GM21381 (cell line): ENCODE measurements around the gene JDP2.

ENCODE experiments used
- ATAC-seq: cut with Tn5 transposase; IDR thresholded peaks from one replicate; pipeline ENCODE4 v1.9.1; 2021; ENCODE audit warnings: mild to moderate bottlenecking, moderate library complexity; ENCODE audit not compliant: unreplicated experiment

Gene JDP2

DNA sequence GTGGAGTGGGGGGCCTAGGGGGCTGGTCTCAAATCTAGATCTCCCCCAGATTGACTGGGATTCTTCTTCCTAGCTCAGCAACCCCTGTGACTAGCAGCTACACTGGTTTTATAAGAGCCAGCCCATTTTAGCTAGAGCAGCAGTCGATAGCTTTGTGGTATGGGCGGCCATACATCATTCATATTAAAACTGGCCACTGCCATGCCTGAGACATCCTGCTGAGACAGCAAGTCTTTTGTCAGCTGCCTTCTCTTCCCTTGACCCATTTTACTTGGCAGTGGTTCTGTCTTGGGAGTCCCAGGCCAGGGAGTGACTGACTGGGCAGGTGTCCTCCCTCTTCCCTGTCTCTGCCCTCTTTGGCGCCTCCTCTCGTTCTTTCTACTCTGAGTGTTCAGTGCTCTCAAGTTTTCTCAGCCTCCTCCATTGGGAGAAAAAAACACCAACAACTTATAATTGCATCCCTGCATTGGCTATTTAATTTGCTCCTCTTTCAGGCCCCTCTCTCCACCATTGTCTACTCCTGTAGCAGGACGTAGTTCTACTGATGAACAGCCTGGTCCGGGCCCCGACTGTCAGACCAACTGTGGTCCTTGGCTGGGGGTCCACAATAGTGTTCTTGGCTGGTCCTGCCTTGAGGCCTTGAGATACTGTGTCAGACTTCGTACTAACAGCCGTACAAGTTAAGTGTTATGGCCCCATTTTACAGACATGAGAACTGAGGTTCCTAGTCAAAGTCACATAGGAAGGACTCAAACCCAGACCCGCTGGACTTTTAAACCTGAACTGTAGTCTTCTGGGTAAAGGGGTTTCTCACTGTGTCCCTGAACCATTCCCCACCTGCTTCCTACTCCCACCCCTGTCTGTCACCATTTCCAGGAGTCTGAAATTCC lies 18.3 kb upstream of the JDP2 start:
- ATAC-seq = no peak

DNA sequence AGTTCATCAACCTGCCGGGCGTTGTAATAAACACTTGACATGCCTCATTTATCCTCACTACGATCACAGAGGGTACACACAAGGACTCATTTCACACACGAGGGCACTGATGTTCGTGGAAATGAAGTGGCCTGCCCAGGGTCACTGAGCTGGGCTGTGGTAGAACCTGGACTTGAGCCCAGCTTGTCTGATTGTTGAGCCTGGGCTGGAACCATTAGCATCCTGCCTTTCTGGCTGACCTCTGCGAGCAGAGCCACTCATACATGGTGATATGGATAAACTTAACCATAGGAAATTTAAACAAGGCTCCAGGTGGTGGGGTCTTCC lies 16.6 kb upstream of the JDP2 start:
- ATAC-seq = no peak

DNA sequence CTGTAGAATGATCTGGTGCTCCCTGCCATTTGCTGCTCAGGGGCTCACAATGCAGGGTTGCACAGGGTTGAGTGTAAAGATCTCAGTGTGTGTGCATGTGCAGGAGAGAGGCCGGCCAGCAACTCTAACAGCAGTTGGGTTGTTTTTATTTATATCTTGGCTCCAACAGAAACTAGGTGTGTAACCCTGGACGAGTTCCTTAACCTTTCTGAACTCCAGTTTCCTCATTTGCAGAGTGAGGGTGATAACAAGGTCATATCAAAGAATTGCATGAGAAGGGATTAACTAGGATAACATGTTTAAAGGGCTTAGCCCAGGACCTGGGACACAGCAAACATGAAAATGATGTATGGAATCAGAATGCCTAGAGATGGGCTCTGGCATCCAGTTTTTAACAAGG lies 14.8 kb upstream of the JDP2 start:
- ATAC-seq = no peak

DNA sequence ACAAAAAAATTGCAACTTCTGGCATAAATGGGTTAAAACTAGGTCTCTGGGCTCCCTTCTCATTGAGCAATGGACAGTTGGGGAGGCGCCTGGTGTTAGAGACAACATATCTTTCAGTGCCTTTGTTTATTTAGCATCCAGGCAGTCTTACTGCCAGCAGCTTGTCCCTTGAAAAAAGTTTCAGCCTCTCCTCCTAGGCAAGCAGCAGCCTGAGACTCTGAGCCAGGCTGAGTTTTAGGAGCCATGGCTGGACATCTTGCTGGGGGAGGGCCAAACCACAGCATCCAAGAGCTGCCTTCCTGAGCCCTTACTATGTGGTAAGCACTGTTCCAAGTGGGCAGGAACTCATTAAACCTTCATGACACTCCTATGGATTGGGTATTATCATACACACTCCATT lies 10.1 kb upstream of the JDP2 start:
- ATAC-seq = no peak

DNA sequence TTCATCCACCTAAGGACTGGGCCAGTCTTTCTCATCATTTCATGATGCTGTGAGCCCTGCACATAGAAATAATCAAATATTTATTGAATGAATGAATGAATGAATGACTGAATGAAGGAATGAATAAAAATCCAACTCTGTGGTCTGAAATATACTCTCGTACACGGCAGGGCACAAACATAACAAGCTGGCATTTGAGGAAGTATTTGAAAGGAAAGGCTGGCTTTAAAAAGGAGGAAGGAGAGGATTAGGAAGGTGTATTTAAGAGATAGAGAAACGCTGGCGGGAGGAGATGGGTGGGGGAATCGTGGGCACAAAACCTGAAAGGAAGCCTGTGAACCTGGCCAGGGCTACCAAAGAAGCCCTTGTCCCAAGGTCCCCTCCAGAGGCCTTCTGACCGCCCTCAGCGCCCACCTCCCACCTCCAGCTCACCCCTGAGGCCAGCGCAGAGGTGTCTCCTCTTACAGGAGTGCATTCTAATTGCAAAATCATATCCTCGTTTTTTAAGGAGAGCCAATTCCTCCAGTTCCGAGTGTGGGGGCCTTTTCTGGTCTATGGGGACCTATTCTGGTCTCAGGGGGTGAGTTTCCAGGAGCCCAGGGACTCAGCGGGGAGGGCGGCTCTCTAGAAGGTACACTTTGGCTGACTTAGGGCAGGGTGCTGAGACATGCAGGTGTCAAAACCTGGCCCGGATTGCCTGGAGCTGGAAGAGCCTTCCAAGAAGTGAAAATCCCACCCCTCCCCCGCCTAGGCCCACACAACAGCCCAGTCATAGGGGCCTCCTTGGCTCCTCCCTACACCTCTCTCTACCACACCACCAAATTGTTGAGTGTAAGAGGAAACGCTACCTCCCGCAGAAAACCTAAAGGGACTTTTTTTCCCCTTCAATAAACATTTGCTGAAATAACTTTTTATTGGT lies 8.7 kb upstream of the JDP2 start:
- no peak for ATAC-seq

DNA sequence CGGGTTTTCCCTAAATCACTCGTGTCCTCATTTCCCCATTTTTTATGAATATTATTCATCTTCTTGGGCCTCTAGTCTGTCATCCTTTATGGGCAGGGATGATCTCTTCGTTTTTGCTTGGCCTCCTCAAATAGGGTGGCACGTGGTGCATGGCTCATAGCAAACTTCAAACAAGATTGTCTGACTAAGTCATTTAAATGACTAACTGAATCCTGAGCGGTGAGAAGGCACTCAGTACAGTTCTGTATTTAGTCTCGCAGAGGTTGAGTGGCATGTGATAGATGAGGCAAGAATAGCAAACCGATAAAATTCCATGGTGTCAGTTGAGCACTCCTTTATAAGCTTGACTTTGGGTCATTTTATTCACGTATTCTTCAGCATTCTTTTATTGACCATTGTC lies 5.7 kb upstream of the JDP2 start:
- ATAC-seq = no peak

DNA sequence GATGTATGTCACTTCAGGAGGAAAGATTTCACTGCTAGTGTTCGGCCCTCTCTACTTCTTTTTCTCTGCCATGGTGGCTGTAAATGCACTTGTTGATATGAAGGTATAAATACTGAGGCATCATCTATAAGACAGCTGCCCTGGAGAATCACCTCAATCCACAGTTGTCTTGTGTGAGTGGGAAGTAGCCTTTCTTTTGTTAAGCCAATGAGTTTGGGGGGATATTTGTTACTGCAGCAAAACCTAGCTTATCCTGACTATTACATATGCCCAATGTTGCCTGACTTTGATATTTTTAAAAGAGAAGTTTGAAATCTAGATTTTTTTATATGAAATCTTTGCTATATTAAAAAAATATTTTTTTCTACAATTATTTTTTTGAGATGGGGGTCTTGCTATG lies 3.3 kb upstream of the JDP2 start:
- no peak for ATAC-seq

DNA sequence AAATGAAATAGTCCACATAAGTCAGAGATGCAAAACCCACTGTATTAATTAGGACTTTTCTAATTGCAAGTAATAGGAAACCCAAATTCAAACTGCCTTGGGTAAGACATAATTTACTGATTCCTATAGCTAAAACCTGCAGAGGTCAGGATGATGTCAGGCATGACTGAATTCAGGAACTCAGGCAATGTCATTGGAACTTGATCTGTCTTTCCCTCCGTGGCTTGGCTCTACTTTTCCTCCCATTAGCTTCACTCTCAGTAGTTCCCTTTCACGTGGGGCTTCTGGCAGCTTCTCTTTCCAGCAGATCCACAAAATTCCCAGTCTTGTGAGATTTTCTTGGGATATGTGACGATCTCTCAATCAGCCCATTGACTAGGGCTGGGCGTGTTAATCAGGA lies 2.4 kb upstream of the JDP2 start:
- no peak for ATAC-seq

DNA sequence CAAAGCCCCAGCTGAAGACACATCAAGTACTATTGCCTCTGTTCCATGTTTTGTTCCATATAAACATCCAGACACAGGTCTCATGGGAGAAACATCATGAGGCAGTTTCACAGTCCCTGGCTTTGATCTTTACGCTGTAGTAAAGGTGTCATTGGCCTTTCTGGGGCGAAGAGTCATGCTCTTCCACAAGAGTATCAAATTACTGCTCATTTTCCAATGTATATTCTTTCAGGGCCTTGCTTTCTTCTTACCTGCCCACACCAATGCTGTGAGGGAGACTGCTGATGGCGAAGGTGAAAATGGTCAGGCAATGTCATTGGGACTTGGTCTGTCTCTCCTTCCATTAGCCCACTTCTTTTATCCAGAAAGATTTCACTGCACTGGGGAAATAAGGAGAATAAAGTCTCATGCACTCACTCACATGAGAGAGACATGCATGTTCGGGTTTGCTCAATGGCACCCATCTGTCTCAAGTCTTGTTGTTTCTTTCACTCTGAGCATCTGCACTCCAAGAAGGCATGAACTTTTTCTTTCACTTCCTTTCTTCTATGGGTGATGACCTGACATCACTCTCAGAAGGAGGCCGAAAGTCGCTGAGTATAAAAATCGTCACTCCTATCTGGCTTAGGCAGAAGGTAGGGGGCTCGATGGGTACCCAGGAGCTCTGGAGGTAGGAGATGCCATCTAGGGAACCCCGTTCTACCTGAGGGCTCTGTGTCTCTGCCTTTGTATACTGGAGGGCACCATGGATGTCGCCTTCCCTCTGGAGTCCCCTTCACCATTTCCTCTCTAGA lies 1.3 kb upstream of the JDP2 start:
- peak; percentile 53 for ATAC-seq

DNA sequence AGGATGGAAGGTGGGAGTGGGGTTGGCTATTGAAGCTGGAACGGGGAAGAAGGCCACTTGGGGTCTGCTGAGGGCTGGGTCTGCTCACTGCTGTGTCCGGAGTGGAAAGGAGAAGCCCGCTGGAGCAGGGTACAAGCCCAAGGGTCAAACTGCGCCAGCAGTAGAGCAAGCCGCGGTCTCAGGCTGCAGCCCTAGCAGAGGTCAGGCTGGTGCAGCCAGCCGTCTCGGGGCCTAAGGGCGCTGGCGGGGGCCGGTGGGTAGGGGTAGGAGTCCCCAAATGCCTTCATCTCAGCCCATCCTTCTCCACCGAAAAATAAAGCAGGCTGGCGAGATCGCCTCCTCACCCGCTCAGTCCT lies 718 bp upstream of the JDP2 start:
- ATAC-seq = peak; percentile 33

DNA sequence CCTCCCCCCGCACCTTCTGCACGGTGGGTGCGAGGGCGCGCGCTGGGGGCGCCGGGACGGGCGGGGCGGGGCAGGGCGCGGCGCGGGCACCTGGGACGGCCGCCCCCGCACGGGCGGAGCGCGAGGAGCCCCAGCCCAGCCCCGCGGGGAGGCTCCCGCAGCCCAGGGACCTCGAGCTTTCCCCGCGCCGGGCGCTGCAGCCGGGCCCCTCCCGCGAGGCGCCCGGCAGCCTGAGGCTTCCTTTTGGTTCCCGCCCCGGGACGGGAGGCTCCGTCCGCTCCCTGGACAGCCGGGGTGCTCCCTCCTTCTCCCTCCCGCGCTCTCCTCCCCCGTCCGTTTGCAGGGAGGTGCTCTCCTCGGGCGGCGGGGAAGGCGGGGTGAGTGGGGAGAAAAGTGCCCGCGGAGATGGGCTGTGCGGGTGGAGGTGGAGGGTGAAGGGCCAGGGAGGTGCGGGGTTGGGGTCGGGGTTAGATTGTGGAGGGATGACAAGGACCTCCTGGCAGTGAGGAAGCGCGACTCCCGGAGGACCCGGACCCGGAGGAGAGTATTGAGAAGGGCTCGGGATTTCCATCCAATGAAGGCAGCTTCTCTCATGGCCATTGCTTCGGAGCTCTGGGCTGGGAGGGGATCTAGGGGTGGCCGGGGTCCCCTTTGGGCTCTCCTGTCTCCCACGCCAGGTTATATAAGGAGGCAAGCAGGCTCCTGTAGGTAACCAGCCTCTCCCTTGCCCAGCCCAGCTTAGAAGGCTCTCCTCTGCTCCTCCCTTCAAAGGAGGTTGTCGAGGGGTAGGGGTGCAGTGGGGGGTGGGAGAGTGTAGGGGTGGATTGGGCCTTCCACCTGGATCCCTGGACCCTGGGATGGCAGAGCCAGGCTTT lies 645 bp downstream of the JDP2 start:
- ATAC-seq = peak; percentile 24

DNA sequence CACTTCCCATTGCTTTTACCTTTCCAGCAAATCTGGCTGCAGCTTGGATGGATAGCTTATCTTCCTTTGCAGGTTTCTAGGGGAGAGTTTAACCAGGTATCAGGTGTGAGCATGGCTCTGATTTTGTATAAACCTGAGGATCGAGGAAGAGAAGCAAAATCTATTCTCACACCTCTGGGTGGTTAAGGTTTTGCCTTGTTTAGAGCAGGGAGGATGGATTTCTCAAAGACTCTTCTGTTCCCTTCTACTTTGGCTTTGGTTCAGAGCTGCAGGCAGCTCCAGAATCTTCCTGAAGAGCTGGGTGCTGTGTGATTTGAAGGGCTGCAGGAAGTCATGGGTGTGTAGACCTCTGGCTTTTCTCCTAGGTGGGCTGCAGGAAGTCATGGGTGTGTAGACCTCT lies 1.7 kb downstream of the JDP2 start:
- ATAC-seq = no peak

DNA sequence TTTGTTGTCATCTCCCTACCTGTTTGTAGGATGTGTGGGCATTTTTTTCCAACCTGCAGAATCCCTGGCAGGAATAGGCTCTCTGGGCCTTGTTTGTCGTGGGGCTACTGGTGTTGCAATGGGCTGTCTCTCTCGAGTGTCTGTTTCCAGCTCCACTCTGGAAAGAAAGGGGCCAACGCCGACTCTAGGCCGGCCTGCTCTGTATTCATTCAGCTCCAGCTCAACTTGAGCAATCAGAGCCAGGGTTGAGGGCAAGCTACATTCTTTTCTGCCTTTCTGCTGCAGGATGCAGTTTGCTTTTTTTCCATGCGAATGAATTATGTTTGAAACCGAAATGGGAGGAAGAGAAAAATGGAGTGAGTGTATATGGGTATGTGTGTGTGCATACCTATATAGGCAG lies 2.3 kb downstream of the JDP2 start:
- no peak for ATAC-seq

DNA sequence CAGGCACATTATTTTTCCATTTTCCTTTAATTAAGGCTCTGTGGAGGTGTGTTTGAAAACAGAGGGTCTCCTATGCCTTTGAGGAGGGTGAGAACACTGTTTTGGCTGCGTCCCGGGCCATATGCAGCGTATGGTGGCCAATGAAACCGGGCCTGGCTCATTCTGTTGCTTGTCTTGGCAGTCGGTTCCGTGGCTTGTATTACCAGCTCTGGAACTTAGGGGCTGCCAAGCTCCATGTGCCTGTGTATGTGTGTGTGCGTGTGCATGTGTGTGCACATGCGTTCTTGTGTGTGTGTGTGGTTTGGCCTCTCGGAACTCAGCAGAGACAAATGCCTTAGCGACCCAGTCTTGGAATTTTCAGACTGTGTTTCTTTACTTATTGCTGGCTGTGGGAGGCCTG lies 2.7 kb downstream of the JDP2 start:
- no peak for ATAC-seq

DNA sequence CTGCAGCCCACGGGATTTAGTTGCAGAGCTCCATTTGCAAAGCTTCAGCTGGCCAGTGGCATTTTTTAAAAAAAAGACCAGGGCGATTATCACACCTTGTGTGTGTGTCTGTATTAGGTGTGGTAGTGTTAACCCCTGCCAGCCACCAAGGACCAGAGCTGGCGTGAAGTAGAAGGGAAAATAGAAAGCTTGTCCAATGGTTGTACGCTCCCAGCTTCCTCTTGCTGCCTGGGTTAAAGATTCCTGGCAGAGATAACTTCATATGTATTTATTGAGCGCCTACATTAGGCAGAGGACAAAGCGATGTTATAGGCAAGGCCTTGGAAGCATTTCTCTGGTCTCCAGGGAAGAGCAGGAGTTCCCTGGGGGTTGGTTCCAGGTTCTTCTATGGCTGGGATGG lies 3.2 kb downstream of the JDP2 start:
- ATAC-seq = no peak

DNA sequence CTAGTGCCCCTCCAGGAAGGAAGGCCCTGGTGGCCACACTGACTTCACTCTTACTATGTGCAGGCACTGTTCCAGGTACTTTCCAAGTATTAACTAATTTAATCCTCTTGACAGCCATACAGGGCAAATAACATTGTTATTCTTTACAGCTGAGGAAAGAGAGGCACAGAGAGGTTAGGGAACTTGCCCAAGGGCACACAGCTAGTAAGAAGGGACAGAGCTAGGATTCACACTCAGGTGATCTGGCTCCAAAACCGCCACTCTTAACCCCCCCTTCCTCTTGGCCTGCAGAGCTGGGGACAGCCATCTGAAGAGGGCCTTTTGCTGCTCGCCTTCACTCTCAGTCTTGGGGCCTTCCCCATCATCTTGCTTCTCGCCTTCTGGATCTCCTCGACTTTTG lies 4.0 kb downstream of the JDP2 start:
- ATAC-seq = no peak

DNA sequence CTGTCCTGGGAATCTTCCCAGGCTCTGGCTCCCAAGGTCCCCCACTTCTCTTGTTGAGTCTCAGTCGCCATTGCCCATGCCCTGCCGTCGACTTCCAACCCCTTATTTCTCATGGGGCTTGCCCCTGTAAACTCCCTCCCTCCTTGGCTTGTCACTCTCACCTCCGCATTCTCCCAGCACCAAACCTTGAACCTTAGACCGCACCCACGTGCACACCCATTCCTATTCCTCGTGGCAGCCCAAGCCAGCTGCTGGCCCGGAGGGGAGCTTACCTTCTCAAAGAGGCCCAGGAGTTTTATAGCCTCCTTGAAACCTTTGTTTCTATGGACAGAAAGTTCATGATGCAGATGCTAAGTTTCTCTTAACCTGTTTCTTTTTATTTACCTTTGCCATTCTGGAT lies 4.6 kb downstream of the JDP2 start:
- no peak for ATAC-seq

DNA sequence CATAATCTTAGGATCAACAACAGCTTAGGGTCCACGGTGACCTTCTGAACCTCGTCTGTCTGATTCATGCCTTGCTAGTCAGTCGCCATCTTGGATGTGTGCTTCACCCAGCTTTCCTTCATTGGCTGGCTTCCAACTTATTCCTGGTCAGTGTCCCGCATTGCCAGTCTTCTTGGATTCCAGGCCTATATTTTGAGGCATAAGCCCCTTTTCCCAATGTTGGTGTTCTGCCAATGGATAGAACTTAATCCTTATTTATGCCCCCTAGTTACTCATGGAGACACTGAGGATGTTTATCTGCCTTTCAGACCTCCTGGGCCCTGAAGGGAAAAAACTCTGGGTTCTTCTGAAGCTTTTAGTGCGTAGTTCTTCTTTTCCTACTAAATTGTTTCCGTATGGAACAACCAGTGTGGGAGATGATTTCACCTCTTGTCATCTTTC lies 5.8 kb downstream of the JDP2 start:
- no peak for ATAC-seq

DNA sequence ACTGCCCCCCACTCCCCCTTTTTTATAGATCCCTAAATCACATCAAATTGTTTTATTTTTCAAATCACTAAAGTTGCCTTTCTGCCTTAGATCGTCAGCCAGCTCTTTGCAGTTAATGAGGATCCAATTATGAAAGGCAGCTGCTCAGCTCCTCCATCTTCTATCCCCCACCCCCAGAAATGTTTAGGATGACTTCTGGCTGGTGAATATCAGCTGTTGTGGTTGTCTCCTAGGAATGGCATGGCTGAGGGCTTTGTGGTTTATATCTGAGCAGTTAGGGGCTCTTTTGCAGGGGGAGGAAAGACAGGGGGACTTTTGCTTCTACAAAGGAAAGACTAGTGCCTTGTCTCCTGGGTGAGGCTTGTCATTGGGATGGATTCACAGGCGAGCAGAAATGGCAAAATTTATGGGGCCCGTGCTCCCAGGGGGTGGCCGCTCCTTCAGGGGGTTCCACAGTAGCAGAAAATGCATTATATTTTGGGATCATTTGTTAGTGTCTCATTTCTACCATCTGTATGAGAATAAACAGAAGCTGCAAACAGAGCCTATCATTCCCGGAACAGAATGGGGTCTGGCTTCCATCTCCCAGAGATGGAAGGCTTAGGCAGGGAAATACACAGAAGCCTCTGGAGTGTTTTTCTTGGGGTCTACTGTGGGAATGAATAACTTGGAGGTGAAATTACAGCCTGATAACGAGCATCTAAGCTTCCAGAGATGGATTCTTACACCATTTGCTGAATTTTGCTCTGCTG lies 6.5 kb downstream of the JDP2 start:
- ATAC-seq = no peak

DNA sequence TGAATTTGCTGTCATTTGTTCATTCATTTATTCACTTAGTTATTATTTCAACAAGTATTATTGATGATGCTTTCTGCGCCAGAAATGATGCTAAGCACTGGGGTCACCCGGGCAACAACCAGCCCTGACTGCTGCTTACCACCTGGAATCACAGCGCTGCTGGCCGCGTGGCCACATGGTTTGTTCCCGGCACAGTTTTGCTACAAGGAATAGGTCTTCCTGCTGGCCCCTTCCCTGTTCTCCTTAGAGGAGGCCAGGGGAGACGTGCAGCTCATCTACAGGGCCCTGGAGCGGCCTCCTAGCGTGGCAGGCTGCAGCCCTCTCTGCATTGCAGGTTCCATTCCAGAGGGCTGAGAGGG lies 7.0 kb downstream of the JDP2 start:
- ATAC-seq = no peak
